Measurements from ENCODE around the gene CDH4. TPM values are rescaled to one million over a fixed set of nuclear protein-coding genes. Genes with fewer than 3 reads are reported as not detected.

The CDH4 gene
- polyA plus RNA-seq, 4 donors: 1.1 to 8.1 (median 6.9) TPM

DNA sequence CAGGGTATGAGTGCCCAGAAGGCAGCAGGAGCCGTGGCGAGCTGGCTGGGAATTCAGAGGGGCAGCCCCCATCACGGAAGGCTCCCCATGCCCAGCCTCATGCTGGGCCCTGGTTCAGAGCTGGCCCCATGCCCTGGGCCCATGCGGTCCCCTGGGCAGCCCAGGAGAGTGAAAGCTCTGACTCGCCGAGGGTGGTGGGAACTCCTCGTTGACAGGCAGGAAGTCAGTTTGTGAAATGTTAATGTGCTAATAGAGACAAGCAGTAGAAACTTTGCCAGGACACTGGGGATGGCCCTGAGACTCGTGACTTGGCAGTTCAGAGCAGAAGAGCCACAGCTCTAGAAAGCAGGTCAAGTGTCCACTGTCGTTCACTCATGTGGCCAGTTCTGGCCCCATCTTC, 460.6 kb downstream of the CDH4 start:
- DNase-seq (ENCODE audit: low read depth in 4 of 4, low spot score in 3 of 4): no peak

DNA sequence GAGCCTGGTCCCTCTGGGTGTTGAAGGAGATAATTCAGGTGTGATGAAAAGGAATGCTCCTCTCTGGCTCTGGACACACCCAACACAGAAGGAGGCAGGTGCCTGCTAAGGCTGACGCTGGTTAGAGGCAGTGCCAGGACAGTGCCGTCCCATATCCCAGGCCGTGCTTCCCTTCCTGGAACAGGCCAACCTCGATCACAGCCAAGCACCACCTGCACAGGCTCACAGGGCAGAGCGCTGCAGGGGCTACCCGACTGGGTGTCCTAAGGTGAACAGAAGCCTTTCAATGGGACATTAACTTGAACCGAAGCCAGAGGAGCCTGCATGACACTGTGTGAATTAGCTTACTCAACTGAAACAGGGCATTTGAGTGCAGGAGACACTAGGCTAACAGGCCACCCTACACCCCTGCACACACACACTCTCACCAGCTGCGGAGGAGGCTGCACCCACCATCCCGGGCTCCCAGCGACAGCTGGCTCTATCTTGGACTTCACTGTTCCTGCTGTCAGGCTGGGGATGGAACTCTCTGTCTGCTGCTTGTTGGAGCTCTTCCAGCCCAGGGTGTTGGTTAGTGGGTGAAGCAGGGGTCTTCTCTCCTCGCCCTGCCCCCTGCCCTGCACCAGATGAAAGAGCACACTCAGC, 466.4 kb downstream of the CDH4 start:
- no peak for DNase-seq (ENCODE audit: low read depth in 4 of 4, low spot score in 3 of 4)

DNA sequence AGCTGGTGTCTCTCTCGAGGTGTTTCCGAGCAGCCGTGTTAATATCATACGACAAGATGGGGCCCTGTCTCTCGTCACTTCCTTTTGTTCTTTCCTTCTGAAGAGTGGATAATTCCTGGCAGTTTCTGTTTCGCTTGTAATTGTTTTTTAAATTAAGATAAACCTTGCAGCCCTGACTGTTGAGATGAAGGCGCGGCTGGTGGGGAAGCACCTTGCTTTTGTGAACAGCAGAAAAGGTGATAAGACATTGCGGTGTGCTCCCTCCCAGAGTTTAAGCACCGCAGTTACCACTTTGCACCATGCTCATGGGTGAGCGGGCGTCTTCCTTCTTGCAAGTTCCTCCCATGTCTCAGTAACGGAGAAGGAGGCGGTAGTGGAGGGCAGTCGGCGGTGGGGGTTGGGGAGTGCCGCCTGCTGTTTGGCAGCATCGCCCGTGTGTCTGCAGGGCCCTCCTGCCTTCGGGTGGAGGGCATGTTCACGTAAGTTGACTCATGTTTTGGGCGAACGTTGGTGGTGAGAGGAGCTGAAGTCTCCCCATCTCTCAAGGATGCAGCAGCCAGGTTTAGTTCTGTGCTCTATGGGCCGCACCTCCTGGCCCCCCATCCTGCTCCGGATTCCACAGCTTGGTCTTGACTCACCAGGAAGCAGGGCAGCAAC, 467.8 kb downstream of the CDH4 start:
- no peak for DNase-seq (ENCODE audit: low read depth in 4 of 4, low spot score in 3 of 4)

DNA sequence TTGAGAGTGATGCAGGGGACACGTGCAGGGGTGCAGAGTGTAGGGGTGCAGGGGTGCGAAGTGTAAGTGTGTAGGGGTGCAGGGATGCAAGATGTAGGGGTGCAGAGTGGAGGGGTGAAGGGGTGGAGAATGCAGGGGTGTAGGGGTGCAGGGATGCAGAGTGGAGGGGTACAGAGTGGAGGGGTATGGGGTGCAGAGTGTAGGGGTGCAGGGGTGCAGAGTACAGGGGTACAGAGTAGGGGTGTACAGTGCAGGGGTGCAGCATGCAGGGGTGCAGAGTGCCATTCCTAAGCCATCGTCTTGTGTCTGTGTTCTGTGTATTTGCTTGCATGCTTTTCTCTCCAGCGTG, 468.3 kb downstream of the CDH4 start:
- DNase-seq (ENCODE audit: low read depth in 4 of 4, low spot score in 3 of 4): no peak

DNA sequence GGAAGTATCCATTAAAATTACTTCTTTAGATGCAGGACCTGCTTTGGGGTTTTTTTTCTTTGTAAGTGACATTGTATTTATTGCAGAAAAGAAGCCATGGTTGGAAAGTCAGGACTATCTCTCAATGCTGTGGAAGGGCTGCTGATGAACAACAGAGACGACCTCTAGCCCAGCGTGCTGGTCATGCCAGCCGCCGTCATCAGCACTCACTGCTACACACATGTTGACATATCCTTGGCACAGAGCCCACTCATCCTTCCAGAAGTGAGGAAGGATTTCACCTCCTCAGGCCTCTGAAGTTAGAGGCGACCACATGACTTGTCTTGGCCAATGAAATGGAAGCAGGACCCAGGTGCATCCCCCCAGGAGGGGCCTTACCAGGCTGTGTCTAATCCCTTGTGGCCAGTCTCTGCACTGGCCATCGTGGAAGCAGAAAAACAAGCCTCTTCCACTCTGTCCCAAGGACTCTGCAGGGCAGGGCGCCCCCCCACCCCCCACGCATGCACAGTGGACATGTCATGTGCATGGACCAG, 470.2 kb downstream of the CDH4 start:
- DNase-seq (ENCODE audit: low read depth in 4 of 4, low spot score in 3 of 4): no peak

DNA sequence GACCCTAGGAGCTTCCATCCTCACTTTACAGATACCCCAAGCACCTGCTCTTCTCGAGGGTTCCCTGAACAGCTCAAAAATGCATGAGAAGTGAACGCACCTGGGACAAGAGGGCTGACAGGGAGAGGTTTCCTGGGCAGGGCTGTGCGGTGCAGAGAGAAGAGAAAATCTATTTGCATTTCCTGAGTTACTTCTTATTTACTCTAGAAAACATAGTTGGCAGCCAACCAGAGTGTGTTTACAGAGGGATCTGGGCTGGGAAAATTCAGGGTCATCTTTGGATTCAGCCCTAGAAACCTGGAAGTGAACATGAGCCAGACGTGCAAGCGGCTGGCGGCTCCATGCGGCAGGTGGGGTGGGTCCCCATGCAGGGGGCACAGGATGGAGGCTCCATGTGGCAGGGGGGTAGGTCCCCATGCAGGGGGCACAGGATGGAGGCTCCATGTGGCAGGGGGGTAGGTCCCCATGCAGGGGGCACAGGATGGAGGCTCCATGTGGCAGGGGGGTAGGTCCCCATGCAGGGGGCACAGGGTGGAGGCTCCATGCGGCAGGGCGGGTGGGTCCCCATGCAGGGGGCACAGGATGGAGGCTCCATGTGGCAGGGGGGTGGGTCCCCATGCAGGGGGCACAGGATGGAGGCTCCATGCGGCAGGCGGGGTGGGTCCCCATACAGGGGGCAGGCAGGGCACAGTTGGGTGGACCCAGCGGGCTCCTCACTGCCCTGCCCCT, 471.6 kb downstream of the CDH4 start:
- DNase-seq (ENCODE audit: low read depth in 4 of 4, low spot score in 3 of 4): no peak

DNA sequence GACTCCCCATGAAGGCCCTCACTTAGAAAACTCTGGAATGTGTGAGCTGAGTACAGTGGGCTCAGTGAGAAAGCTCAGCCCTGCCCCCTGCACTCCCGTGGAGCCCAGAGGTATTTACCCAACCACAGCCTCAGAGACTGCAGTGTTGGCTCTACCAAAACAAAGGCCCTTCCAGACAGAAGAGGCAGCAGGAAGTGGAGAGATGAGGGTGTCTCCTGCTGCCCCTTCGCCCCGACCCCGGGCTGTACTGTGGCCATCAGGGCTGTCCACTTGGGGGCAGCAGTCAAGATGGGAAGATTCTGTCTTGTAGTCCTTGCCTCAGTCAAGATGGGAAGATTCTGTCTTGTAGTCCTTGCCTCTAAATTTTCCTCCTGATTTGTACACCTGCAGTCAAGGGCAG, 472.3 kb downstream of the CDH4 start:
- no peak for DNase-seq (ENCODE audit: low read depth in 4 of 4, low spot score in 3 of 4)

DNA sequence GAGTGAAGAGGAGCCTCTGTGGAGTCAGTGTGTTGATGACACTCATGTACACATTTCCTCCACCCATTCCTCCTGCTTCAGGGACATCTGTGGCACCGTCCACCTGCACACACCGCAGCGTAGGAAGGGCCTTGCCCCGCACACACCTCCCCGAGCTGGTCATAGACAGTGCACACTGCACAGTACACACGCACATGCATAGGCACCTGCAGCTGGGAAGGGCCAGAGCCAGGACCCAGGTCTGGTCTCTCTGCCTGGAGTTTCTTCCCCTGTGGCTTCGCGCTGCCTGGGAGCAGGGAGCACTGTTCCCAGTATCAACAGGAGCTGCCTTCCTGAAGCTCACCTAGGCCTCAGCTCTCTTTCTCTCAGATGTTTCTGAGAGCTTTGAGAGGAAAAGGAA, 473.1 kb downstream of the CDH4 start:
- no peak for DNase-seq (ENCODE audit: low read depth in 4 of 4, low spot score in 3 of 4)

DNA sequence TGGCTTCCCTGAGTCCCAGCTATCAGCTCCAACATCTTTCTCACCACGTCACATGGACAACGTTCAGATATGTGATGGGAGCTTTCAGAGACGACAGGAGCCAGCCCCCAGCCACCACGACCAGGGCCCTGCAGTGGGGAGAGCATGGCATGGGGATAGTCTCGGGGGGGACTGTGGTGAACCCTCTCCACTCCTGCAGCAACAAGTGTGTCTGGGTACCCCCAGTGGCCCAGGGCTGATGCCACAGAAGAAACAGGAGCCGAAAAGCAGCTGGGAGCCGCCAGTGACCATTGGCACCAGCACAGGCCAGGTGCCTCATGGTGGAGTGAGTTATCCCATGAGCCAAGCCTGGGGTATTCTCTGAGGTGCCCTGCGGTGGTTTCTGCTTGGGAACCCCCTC, 473.9 kb downstream of the CDH4 start:
- no peak for DNase-seq (ENCODE audit: low read depth in 4 of 4, low spot score in 3 of 4)

DNA sequence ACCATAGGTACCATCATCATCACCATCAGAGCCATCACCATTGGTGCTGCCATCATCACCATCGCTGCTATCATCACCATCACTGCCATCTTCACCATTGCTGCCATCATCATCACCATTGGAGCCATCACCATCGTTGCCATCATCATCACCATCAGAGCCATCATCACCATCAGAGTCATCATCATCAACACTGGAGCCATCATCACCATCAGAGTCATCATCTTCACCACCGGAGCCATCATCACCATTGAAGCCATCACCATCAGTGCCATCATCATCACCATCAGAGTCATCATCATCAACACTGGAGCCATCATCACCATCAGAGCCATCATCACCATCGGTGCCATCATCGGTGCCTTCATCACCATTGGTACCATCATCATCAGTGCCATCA, 474.9 kb downstream of the CDH4 start:
- DNase-seq (ENCODE audit: low read depth in 4 of 4, low spot score in 3 of 4): no peak

DNA sequence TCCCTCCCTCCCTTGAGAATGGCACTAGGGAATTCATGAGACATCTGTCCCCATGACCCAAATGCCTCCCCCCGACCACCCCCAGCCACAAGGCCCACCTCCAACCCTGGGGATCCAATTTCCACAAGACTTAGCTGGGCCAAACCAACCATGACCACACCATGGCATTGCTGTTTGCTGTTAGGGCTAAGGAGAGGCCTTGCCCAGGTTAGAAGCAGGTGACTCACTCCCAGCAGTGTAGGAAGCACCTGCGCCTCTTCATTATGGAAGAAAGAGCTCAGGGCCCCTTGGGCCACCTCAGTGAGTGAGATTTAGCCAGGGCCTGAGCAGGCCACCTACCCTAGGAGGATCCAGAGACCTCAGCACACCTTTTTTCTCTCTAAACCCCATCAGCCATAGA, 475.7 kb downstream of the CDH4 start:
- DNase-seq (ENCODE audit: low read depth in 4 of 4, low spot score in 3 of 4): no peak

DNA sequence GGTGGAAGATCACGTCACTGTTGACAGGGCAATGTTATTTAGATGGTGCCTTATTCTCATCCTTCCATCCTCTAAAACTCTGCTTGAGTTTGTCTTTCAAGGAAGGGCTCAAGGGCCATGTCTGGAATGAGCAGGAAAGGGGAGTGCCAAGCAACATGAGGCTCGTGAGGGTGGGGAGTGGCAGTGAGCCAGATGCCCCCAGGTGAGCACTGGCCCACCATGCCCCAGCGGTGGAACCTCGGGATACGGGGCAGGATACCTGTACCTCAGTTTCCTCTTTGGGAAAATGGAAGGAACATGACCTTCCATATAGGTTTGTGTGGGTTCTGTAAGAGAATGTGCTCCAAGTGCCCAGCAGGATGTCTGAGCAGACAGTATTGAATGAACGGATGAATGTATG, 476.3 kb downstream of the CDH4 start:
- no peak for DNase-seq (ENCODE audit: low read depth in 4 of 4, low spot score in 3 of 4)

DNA sequence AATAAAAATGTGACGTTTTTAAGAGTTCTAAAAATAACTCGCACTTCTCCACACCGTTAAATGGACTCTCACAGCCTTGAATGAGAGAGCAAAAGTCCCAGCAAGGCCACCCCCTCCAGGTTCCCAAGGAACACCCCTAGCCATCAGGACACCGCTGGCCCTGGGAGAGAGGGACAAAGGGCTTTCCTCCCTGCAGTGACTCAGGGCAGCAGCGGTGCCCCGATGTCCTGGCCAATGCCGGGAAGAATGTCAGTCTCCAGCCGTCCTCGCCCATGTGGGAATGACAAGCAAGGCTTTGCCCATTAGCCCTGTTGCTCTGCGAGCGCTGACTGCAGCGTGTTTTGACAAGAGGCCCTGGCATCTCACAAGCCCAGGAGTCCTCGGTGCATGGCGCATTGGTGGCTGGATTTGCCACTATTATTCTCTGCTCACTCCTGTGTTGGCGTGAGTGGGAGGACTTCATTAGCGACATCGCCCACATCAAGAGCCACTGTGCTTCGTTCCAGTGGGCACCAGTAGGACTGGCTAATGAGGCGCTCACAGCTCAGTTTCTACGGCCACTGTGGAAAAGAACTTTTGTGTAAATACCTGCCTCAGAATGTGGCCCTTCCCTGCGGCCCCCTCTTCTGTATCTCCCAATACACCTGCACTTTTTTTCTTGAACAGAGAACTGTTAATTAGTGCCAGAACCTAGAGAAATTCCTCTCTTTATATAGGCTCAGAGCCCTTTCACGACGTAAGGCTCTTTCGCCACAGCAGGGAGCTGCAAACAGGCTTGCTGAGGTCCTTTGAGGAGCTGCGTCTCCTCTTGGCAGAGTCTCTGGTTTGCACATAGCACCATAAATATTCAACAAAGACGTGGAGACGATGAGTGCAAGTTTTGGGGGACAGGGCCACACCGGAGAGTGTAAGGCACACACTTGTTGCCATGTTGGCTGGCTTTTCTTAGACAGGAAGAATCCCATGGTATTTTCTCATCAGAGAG, 477.0 kb downstream of the CDH4 start:
- no peak for DNase-seq (ENCODE audit: low read depth in 4 of 4, low spot score in 3 of 4)

DNA sequence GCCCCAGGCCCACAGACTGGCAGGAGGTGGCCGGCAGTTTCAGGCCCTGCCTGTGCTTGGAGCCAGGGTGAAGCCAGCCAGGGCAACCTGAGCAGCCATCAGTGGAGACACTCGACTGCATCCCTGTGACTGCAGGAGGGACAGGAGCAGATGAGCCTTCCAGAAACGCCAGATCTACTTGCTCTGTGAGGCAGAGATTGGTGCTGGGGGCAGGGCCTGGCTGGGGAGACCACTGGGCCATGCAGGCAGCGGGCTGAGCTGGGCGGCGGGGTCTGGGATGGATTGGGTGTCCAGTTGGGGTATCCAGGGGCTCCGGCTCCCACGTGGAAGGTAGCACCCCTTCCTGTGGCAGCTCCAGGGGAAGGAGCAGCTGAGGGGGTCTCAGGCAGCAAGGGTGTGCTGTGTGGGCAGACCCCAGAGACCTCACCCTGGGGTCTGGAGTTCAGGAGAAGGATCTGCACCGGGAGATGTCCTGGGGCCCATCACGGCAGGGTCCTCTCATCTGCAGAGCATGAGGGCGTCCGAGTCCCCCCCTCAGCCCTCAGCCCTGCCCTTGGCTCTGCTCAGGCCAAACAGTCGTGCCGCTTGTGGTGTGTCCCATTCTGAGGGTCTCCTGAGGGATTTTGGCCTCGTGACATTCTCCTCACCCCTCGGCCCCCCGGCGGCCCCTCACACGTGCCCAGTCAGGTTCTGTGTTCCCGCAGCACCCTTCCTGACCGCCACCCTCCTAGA, 478.7 kb downstream of the CDH4 start:
- no peak for DNase-seq (ENCODE audit: low read depth in 4 of 4, low spot score in 3 of 4)

DNA sequence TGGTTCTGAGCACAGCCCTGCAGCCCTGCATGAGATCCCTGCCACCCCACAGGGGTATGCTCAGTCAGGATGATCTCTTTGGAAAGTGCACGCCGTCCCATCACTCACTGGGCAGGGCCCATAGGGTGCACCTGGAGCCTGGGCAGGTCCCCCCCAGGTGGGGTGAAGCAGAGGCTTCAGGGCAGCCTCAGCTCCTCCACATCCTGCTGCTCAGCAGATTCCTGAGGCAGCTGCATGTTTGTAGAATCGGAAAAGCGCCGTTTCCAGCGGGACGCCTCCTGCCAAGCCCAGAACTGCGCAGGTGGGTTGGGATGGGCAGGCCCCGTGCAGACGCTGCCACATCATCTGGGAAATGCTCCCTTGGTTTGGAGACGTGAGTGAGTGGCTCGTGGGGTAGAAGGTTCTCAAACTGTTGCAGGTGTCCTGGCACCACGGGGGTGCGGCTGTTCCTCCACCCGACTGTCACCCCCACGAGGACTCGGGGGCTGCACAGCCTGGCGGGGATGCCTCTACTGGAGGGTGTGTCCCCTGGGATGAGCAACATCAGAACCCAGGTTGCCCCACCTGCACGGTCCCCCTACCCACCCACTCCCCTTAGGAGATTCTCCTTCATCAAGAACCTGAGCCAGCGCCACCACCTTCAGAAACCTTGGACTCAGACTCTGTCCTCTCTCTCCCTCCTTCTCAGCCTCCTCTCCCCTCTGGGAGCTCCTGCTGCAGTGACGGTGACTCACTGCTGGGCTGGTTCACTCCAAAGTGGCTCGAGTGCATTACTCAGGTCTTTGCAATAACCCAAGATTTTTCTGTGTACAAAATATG, 479.5 kb downstream of the CDH4 start:
- DNase-seq (ENCODE audit: low read depth in 4 of 4, low spot score in 3 of 4): no peak

DNA sequence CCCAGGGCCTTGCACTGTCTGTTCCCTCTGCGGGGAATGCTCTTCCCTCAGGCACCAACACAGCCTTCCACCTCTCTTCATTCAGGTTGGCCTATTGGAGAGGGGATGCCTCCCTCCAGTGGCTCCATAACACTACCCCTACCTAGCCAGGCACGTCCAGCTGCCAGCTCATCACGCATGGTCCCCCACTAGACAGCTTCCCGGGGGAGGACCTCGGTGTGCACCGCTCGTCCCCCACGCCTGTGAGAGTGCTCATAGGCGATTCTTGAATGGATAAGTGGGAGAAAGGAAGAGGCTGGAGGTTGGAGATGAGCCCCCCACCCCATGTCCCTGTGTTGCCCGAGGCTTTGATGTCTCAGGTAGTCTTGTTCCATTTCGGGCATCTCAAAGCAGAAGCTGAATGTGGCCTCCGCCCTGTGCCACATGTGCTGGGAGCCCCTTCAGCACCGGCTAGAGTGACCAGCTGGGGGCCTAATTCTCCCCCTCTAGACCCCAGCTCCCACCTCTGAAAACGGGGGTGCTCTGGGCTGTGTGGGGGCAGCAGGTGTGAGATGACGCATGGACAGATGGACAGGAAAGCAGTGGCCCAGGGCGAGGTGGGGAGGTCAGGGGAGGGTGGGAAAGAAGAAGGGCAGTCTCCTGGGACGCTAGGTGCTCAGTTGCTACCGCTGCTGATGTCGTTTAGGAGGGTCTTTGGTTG, 480.6 kb downstream of the CDH4 start:
- DNase-seq (ENCODE audit: low read depth in 4 of 4, low spot score in 3 of 4): no peak

DNA sequence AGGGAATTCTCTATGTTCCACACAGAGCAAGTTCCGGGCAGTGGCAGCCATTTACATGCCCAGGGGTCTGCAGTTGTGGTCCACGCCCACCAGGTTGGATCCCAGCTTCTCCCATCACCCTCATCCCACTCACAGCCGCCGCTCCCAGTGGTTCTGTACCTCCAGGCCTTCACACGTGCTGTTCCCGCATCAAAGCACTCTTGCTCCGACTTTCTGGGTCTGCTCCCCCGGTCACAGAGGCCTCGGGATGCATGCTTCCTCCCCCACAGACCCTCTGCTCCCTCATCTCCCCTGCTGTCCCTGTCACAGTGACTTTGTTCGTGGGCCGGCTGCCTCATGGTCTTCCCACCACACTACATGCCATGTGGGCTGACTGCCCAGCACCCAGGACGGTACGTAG, 481.2 kb downstream of the CDH4 start:
- DNase-seq (ENCODE audit: low read depth in 4 of 4, low spot score in 3 of 4): no peak

DNA sequence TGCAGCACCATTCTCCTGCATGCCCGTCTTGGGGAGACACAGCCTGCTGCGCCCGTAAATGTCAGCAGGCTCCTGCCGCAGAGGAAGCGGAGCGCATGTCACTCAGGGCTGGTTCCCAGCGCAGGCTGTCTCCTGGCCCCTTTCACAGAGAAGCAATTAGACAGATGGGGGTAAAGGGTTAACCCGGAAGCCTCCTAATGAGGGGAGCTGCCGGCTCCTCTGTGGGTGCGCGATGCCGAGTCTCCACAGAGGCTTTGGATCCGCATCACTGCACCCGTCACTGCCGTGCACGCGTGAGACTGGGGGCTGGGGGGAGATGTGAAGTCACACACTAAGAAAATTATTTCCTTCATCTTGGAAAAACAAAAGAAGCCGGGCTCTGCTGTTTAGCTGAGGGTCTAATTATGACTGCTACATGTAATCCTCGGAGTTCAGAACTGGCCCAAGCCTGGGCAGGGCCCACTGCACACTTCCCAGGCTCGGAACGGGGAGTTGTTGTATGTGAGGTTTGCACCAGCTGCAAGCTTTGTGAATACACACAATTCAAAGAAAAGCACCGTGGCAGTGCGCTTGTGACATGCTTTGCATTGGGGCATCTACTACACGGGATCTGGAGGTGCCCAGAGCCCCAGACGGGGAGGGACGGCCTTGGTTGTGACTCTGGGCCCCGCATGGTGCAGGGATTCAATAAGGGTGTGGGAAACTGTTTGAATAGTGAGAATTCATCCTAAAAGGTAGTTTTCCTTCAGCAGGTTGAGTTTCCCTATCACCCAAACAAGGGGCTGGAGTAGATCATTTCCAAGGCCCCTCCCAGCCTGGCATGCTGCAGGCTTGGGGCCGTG, 482.1 kb downstream of the CDH4 start:
- no peak for DNase-seq (ENCODE audit: low read depth in 4 of 4, low spot score in 3 of 4)
